Left lung (tissue), 10 donors: ENCODE measurements around the gene TCERG1L. TPM values are rescaled to one million over a fixed set of nuclear protein-coding genes. Genes with fewer than 3 reads are reported as not detected.

ENCODE experiments used
- ATAC-seq: fragments of 200-7000 bp; cut with Tn5 transposase; one replicate; pipeline ENCODE4 v1.9.1; 2020; ENCODE audit warnings: moderate library complexity
- DNase-seq, 4 donors: peaks; one replicate each; pipeline ENCODE4 v3.0.0-alpha.2; 2013 to 2020
- H3K27ac ChIP-seq, 2 donors: fragments of 200-600 bp; sonication (generic) in 1 of 2; one replicate each; pipeline versions ENCODE4 v1.5.0 to v1.8.0; 2020 to 2021
- H3K27me3 ChIP-seq, 2 donors: fragments of 200-600 bp; sonication (generic) in 1 of 2; one replicate each; pipeline versions ENCODE4 v1.5.0 to v1.8.0; 2020 to 2021
- H3K36me3 ChIP-seq, 2 donors: fragments of 200-600 bp; sonication (generic) in 1 of 2; one replicate each; pipeline versions ENCODE4 v1.5.0 to v1.8.0; 2020 to 2021
- H3K4me1 ChIP-seq, 2 donors: fragments of 200-600 bp; one replicate each; pipeline ENCODE4 v1.8.0; 2021
- H3K4me3 ChIP-seq, 2 donors: fragments of 200-600 bp; sonication (generic) in 1 of 2; one replicate each; pipeline versions ENCODE4 v1.5.0 to v1.8.0; 2020 to 2021; ENCODE audit warnings: mild to moderate bottlenecking in 1 of 2
- H3K9me3 ChIP-seq, 2 donors: fragments of 200-600 bp; sonication (generic) in 1 of 2; one replicate each; pipeline versions ENCODE4 v1.5.0 to v1.8.0; 2020 to 2021
- CTCF ChIP-seq, 2 donors: fragments of 200-600 bp; sonication (generic) in 1 of 2; IDR thresholded peaks; one replicate each; pipeline versions ENCODE4 v1.5.0 to v1.8.0; 2021; ENCODE audit warnings: antibody characterized with exemption in 2 of 2
- intact Hi-C, 2 donors: fragments of 100-400 bp; cut with DNase I; formaldehyde crosslinking; loops; one replicate each; pipeline versions ENCODE4 v1.11.2 to v1.14.2; 2022
- polyA plus RNA-seq, 6 donors: library from polyadenylated mRNA; unstranded; fragments of 120-200 nt; gene quantifications; one replicate each; pipeline ENCODE4 v1.2.1, GENCODE V29; 2013; ENCODE audit not compliant: insufficient read length in 6 of 6
- total RNA-seq, 2 donors: library from RNA; stranded (reverse); fragmentation: NEBNext Ultra II Directional; extraction: Animal tissue kit (Norgen Biotek cat#: 25700); gene quantifications; one replicate each; pipeline ENCODE4 v1.2.1, GENCODE V29; 2021
- donor health status: DM: no; HTN: yes; CAD: no.
- donor health status: DM: no; HTN: no; CAD: no.

The TCERG1L gene
- total and polyA plus RNA-seq, 8 donors, result 0.35 to 0.72 (median 0.48) TPM; not detected in 2

- H3K4me3 ChIP-seq, result no peak overlapping the region
- DNase-seq, result peak in 1 of 4 donors; percentile 23
- no peak for TF ChIP-seq CTCF (IDR thresholded peaks at IDR 0.05)
- no peak for ATAC-seq
- intact Hi-C loops, result no loop called here
- peaks cover 2 to 68% of the 10 kb centered on the region in 2 donors for H3K27me3 ChIP-seq
- no peaks in the 10 kb centered on the region for H3K36me3 ChIP-seq
- H3K9me3 ChIP-seq, result no peaks in the 10 kb centered on the region
- no peaks in the 10 kb centered on the region for H3K4me1 ChIP-seq
- no peak overlapping the region for H3K27ac ChIP-seq
These were observed 66.7 kb downstream of the TCERG1L start for GRCh38 chr10:131244836-131245235.

- DNase-seq (peak in 1 of 4 donors; percentile 22), ATAC-seq (no peak)
- Histone ChIP-seq H3K36me3 (no peaks in the 10 kb centered on the region), H3K4me1 (no peaks in the 10 kb centered on the region), H3K27me3 (peaks cover 0 to 68% of the 10 kb centered on the region in 2 donors), H3K4me3 (no peak overlapping the region), H3K27ac (no peak overlapping the region), H3K9me3 (no peaks in the 10 kb centered on the region)
- no peak for TF ChIP-seq CTCF (IDR thresholded peaks at IDR 0.05)
- intact Hi-C loops, result no loop called here
These were observed 68.4 kb downstream of the TCERG1L start for GRCh38 chr10:131243076-131243475.

- Histone ChIP-seq H3K27ac (no peak overlapping the region), H3K9me3 (no peaks in the 10 kb centered on the region)
- intact Hi-C loops, result no loop called here
These were observed 69.5 kb downstream of the TCERG1L start for GRCh38 chr10:131242007-131242406.

GRCh38 chr10:131240691-131241090 is 70.8 kb downstream of the TCERG1L start:
- Histone ChIP-seq H3K9me3 (no peaks in the 10 kb centered on the region), H3K27me3 (peaks cover 0 to 62% of the 10 kb centered on the region in 2 donors), H3K27ac (no peak overlapping the region), H3K4me3 (no peak overlapping the region), H3K4me1 (no peaks in the 10 kb centered on the region), H3K36me3 (no peaks in the 10 kb centered on the region)
- TF ChIP-seq CTCF (IDR thresholded peaks at IDR 0.05), result no peak
- DNase-seq (peak in 1 of 4 donors; percentile 29), ATAC-seq (no peak)
- intact Hi-C loops, result no loop called here

More at GRCh38 chr10:131242007-131242406, 69.5 kb downstream of the TCERG1L start:
- Histone ChIP-seq H3K36me3 (no peaks in the 10 kb centered on the region), H3K4me1 (no peaks in the 10 kb centered on the region), H3K27me3 (peaks cover 0 to 62% of the 10 kb centered on the region in 2 donors), H3K4me3 (no peak overlapping the region)
- ATAC-seq (no peak), DNase-seq (peak in 2 of 4 donors; percentile 26 to 37)
- peak in 1 of 2 donors; percentile 21 for TF ChIP-seq CTCF (IDR thresholded peaks at IDR 0.05)

GRCh38 chr10:131239926-131240325 is 71.6 kb downstream of the TCERG1L start:
- Histone ChIP-seq H3K9me3 (no peaks in the 10 kb centered on the region), H3K36me3 (no peaks in the 10 kb centered on the region), H3K27ac (no peak overlapping the region), H3K4me1 (no peaks in the 10 kb centered on the region), H3K27me3 (peaks cover 0 to 62% of the 10 kb centered on the region in 2 donors), H3K4me3 (no peak overlapping the region)
- TF ChIP-seq CTCF (IDR thresholded peaks at IDR 0.05), result no peak
- intact Hi-C loops, result no loop called here
- no peak for ATAC-seq
- peak in 1 of 4 donors; percentile 17 for DNase-seq
